Activated CD4-positive, alpha-beta T cell treated with anti-CD3 and anti-CD28 coated beads, Interleukin-10, Interleukin-2, amounts not matched to agents 100 ng/mL and 50 ng/mL, durations not matched to agents 16 hours and 8 hours (primary cell): ENCODE measurements around the gene NANP.

Experiments used
- DNase-seq: peaks from one replicate; pipeline ENCODE4 v3.0.0-alpha.2; 2020

The NANP gene

DNA sequence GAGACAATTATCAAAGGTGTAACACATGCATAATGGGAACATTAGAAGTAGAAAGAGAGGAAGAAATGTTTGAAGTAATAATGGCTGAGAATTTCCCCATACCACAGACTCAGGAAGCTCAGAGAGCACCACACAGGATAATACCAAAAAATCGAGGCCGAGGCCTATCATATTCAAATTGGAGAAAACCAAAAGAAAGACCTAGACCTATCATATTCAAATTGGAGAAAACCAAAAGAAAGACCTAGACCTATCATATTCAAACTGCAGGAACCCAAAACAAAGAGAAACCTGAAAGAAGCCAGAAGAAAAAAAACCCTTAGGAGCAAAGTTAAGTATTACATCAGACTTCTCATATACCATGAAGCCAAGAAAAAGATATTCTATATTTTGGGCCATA is 56.5 kb downstream of the NANP start:
- DNase-seq, result no peak

DNA sequence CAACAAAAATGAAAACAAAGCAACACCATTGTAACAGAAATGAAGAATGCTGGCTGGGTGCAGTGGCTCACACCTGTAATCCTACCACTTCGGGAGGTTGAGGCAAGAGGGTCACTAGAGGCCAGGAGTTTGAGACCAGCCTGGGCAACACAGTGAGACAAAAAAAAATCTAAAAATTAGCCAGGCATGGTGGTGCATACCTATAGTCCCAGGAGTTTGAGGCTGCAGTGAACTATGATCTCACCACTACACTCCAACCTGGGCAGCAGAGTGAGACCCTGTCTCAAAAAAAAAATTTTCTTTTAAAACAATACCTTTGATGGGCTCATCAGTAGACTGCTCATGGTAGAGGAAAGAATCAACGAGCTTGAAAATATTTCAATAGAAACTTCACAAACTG is 57.0 kb downstream of the NANP start:
- DNase-seq, result no peak

DNA sequence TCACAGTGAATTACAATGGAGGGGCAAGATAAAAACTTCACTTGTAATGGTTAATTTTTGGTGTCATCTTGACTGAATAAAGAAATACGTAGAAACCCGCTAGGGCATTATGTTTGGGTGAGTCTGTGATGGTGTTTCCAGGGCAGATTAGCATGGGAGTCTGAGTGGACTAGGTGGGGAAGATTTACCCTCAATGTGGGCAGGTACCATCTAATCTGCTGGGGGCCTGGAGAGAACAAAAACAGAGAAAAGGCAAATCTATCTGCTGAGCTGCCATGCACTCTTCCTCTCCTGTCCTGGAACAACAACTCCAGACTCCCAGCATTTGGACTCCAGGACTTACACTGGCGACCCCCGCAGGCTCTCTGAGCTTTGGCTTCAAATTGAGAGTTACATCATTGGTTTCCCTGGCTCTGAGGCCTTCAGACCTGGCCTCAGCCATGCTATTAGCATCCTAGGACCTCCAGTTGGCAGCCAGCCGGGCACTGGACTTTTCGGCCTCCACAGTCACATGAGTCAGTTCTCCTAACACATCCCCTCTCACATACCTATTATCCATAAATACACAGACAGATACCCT is 58.1 kb downstream of the NANP start:
- no peak for DNase-seq

DNA sequence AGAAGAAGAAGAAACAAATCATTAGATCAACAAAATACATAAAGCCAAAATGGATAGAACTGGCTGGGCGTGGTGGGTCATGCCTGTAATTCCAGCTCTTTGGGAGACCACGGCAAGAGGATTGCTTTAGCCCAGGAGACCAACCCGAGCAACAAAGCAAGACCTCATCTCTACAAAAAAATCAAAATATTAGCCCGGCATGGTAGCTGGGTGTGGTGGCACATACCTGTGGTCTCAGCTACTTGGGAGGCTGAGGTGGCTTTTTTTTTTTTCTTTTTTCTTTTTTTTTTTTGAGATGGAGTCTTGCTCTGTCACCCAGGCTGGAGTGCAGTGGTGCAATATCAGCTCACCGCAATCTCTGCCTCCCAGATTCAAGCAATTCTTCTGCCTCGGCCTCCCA is 59.9 kb downstream of the NANP start:
- DNase-seq, result no peak

DNA sequence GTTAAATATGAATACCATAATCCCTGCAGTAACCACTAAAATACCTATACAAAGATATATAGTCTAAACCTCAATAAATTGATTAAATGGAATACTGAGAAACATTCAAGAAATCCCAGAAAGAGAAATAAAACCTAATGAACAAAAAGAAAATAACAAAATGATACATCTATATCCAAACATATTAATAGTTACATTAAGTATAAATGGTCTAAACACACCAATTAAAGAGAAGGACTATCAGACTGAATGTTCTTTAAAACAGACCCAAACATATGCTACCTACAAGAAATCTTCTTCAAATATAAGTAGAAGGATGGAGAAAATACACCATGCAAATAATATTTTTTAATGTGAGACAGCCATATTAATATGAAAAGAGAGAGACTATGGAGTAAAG is 60.5 kb downstream of the NANP start:
- DNase-seq, result no peak
